Immature natural killer cell (primary cell): ENCODE data around the gene ELL2. TPM values are rescaled to one million over a fixed set of nuclear protein-coding genes. Genes with fewer than 3 reads are reported as not detected.

ENCODE experiments used
- DNase-seq, 3 donors: peaks; one replicate each; pipeline ENCODE4 v3.0.0; 2022; ENCODE audit warnings: mixed read lengths in 1 of 3
- H3K27ac Mint-ChIP-seq, 6 donors: one replicate each; pipeline ENCODE4 v1.8.0; 2020; ENCODE audit warnings: mixed read lengths in 6 of 6, mild to moderate bottlenecking in 5 of 6, inconsistent platforms in 4 of 6, moderate library complexity in 3 of 6
- H3K27me3 Mint-ChIP-seq, 3 donors: one replicate each; pipeline ENCODE4 v1.8.0; 2020 to 2021; ENCODE audit warnings: low read depth in 3 of 3, mild to moderate bottlenecking in 3 of 3, mixed read lengths in 3 of 3, moderate library complexity in 3 of 3, inconsistent platforms in 1 of 3
- H3K36me3 Mint-ChIP-seq, 3 donors: one replicate each; pipeline ENCODE4 v1.8.0; 2020; ENCODE audit warnings: mixed read lengths in 3 of 3, inconsistent platforms in 2 of 3, mild to moderate bottlenecking in 2 of 3
- H3K4me1 Mint-ChIP-seq, 2 donors: one replicate each; pipeline ENCODE4 v1.8.0; 2020; ENCODE audit warnings: inconsistent platforms in 2 of 2, mild to moderate bottlenecking in 2 of 2, mixed read lengths in 2 of 2, moderate library complexity in 1 of 2
- H3K4me3 Mint-ChIP-seq, 5 donors: one replicate each; pipeline ENCODE4 v1.8.0; 2020; ENCODE audit warnings: mild to moderate bottlenecking in 5 of 5, mixed read lengths in 5 of 5, inconsistent platforms in 3 of 5, moderate library complexity in 3 of 5
- H3K9me3 Mint-ChIP-seq, 6 donors: one replicate each; pipeline ENCODE4 v1.8.0; 2020; ENCODE audit warnings: mild to moderate bottlenecking in 6 of 6, mixed read lengths in 6 of 6, inconsistent platforms in 4 of 6, moderate library complexity in 3 of 6
- polyA plus RNA-seq, 3 donors: library from polyadenylated mRNA; unstranded; fragments of 300-500 nt; fragmentation: Illumina TruSeq; gene quantifications; one replicate each; pipeline ENCODE4 v1.2.3, GENCODE V29; 2021

Gene ELL2
- polyA plus RNA-seq, 3 donors from 2014 or later = 2.7 to 5.4 (median 5.2) TPM

- H3K27me3 Mint-ChIP-seq = peaks cover 0 to 3% (median 0%) of the 10 kb centered on the region in 3 donors
- no peaks in the 10 kb centered on the region for H3K36me3 Mint-ChIP-seq
- DNase-seq = no peak
- H3K9me3 Mint-ChIP-seq = no peaks in the 10 kb centered on the region
- no peaks in the 10 kb centered on the region for H3K4me1 Mint-ChIP-seq
- no peak overlapping the region for H3K4me3 Mint-ChIP-seq
- no peak overlapping the region for H3K27ac Mint-ChIP-seq
These were observed 27.8 kb upstream of the ELL2 start for GRCh38 chr5:95989283-95990048.

GRCh38 chr5:95988877-95989276 lies 27.2 kb upstream of the ELL2 start:
- Mint-ChIP-seq H3K36me3 (no peaks in the 10 kb centered on the region), H3K27ac (no peak overlapping the region), H3K4me1 (no peaks in the 10 kb centered on the region), H3K4me3 (no peak overlapping the region), H3K9me3 (no peaks in the 10 kb centered on the region), H3K27me3 (peaks cover 0 to 3% (median 0%) of the 10 kb centered on the region in 3 donors)
- no peak for DNase-seq

- H3K4me3 Mint-ChIP-seq = no peak overlapping the region
- no peak for DNase-seq
- no peaks in the 10 kb centered on the region for H3K36me3 Mint-ChIP-seq
- H3K27me3 Mint-ChIP-seq = peaks cover 0 to 3% (median 0%) of the 10 kb centered on the region in 3 donors
- no peaks in the 10 kb centered on the region for H3K9me3 Mint-ChIP-seq
- no peaks in the 10 kb centered on the region for H3K4me1 Mint-ChIP-seq
- H3K27ac Mint-ChIP-seq = no peak overlapping the region
These were observed 26.4 kb upstream of the ELL2 start for GRCh38 chr5:95988094-95988493.

- Mint-ChIP-seq H3K9me3 (no peaks in the 10 kb centered on the region), H3K36me3 (no peaks in the 10 kb centered on the region), H3K27ac (no peak overlapping the region), H3K27me3 (peaks cover 0 to 3% (median 0%) of the 10 kb centered on the region in 3 donors), H3K4me3 (no peak overlapping the region), H3K4me1 (no peaks in the 10 kb centered on the region)
- DNase-seq = no peak
These were observed 25.4 kb upstream of the ELL2 start for GRCh38 chr5:95986937-95987520.

- no peaks in the 10 kb centered on the region for H3K36me3 Mint-ChIP-seq
- no peak for DNase-seq
- no peaks in the 10 kb centered on the region for H3K9me3 Mint-ChIP-seq
- no peak overlapping the region for H3K27ac Mint-ChIP-seq
- peaks cover 0 to 3% (median 0%) of the 10 kb centered on the region in 3 donors for H3K27me3 Mint-ChIP-seq
- H3K4me3 Mint-ChIP-seq = no peak overlapping the region
- H3K4me1 Mint-ChIP-seq = peaks cover 0 to 2% of the 10 kb centered on the region in 2 donors
These were observed 24.4 kb upstream of the ELL2 start for GRCh38 chr5:95986001-95986400.

GRCh38 chr5:95985249-95985648 lies 23.6 kb upstream of the ELL2 start:
- no peaks in the 10 kb centered on the region for H3K36me3 Mint-ChIP-seq

GRCh38 chr5:95984287-95984938 lies 22.8 kb upstream of the ELL2 start:
- peaks cover 0 to 6% of the 10 kb centered on the region in 2 donors for H3K4me1 Mint-ChIP-seq

More at GRCh38 chr5:95985249-95985648, 23.6 kb upstream of the ELL2 start:
- H3K4me3 Mint-ChIP-seq = no peak overlapping the region
- peaks cover 0 to 6% of the 10 kb centered on the region in 2 donors for H3K4me1 Mint-ChIP-seq
- H3K27ac Mint-ChIP-seq = no peak overlapping the region
- peaks cover 0 to 3% (median 0%) of the 10 kb centered on the region in 3 donors for H3K27me3 Mint-ChIP-seq
- H3K9me3 Mint-ChIP-seq = no peaks in the 10 kb centered on the region
- no peak for DNase-seq

GRCh38 chr5:95983509-95983908 lies 21.9 kb upstream of the ELL2 start:
- H3K9me3 Mint-ChIP-seq = no peaks in the 10 kb centered on the region
- no peak overlapping the region for H3K27ac Mint-ChIP-seq
- peaks cover 0 to 6% of the 10 kb centered on the region in 2 donors for H3K4me1 Mint-ChIP-seq
- no peak overlapping the region for H3K4me3 Mint-ChIP-seq
- DNase-seq = no peak
- H3K27me3 Mint-ChIP-seq = peaks cover 0 to 3% (median 0%) of the 10 kb centered on the region in 3 donors
- no peaks in the 10 kb centered on the region for H3K36me3 Mint-ChIP-seq

More at GRCh38 chr5:95984287-95984938, 22.8 kb upstream of the ELL2 start:
- Mint-ChIP-seq H3K36me3 (no peaks in the 10 kb centered on the region), H3K9me3 (no peaks in the 10 kb centered on the region), H3K27ac (no peak overlapping the region), H3K4me3 (no peak overlapping the region), H3K27me3 (peaks cover 0 to 3% (median 0%) of the 10 kb centered on the region in 3 donors)
- no peak for DNase-seq

- Mint-ChIP-seq H3K4me3 (no peak overlapping the region), H3K9me3 (no peaks in the 10 kb centered on the region), H3K27me3 (peaks cover 0 to 3% (median 0%) of the 10 kb centered on the region in 3 donors)
These were observed 21.4 kb upstream of the ELL2 start for GRCh38 chr5:95983080-95983479.

GRCh38 chr5:95976606-95977005 lies 15.0 kb upstream of the ELL2 start:
- no peak for DNase-seq
- no peaks in the 10 kb centered on the region for H3K36me3 Mint-ChIP-seq

More at GRCh38 chr5:95983080-95983479, 21.4 kb upstream of the ELL2 start:
- no peak for DNase-seq
- Mint-ChIP-seq H3K27ac (no peak overlapping the region), H3K36me3 (no peaks in the 10 kb centered on the region), H3K4me1 (peaks cover 0 to 6% of the 10 kb centered on the region in 2 donors)

GRCh38 chr5:95975703-95976102 lies 14.1 kb upstream of the ELL2 start:
- no peak for DNase-seq
- peaks cover 5 to 9% (median 8%) of the 10 kb centered on the region in 3 donors for H3K27me3 Mint-ChIP-seq
- H3K36me3 Mint-ChIP-seq = no peaks in the 10 kb centered on the region
- H3K4me1 Mint-ChIP-seq = peaks cover 14 to 27% of the 10 kb centered on the region in 2 donors
- peak overlapping the region in 1 of 6 donors; percentile 31 for H3K27ac Mint-ChIP-seq
- no peak overlapping the region for H3K4me3 Mint-ChIP-seq
- peaks cover 0 to 2% (median 0%) of the 10 kb centered on the region in 6 donors for H3K9me3 Mint-ChIP-seq

More at GRCh38 chr5:95976606-95977005, 15.0 kb upstream of the ELL2 start:
- peaks cover 5 to 9% (median 8%) of the 10 kb centered on the region in 3 donors for H3K27me3 Mint-ChIP-seq
- H3K9me3 Mint-ChIP-seq = peaks cover 0 to 2% (median 0%) of the 10 kb centered on the region in 6 donors
- peak overlapping the region in 1 of 6 donors; percentile 40 for H3K27ac Mint-ChIP-seq
- no peak overlapping the region for H3K4me3 Mint-ChIP-seq
- H3K4me1 Mint-ChIP-seq = peaks cover 14 to 32% of the 10 kb centered on the region in 2 donors

- peak; percentile 84 to 86 (median 85) for DNase-seq
- peaks cover 0 to 2% (median 0%) of the 10 kb centered on the region in 6 donors for H3K9me3 Mint-ChIP-seq
- H3K27me3 Mint-ChIP-seq = peaks cover 5 to 9% (median 8%) of the 10 kb centered on the region in 3 donors
- H3K4me1 Mint-ChIP-seq = peaks cover 14 to 26% of the 10 kb centered on the region in 2 donors
- H3K4me3 Mint-ChIP-seq = peak overlapping the region; percentile 19 to 67 (median 39)
- H3K36me3 Mint-ChIP-seq = no peaks in the 10 kb centered on the region
- H3K27ac Mint-ChIP-seq = peak overlapping the region; percentile 55 to 95 (median 82)
These were observed 12.2 kb upstream of the ELL2 start for GRCh38 chr5:95973793-95974325.

- Mint-ChIP-seq H3K36me3 (no peaks in the 10 kb centered on the region), H3K9me3 (peaks cover 0 to 2% (median 0%) of the 10 kb centered on the region in 6 donors), H3K27me3 (peaks cover 5 to 8% (median 7%) of the 10 kb centered on the region in 3 donors), H3K4me1 (peaks cover 14 to 26% of the 10 kb centered on the region in 2 donors), H3K4me3 (no peak overlapping the region), H3K27ac (peak overlapping the region in 2 of 6 donors; percentile 65 to 87)
- no peak for DNase-seq
These were observed 10.5 kb upstream of the ELL2 start for GRCh38 chr5:95972196-95972595.
